Stomach (tissue), 4 donors: ENCODE data around the gene RASA3.

Experiments
- POLR2A ChIP-seq, 4 donors: fragments of 450-650 bp; IDR thresholded peaks; one replicate each; pipeline ENCODE4 v1.6.1; 2016; ENCODE audit warnings: antibody characterized with exemption in 4 of 4, control low read depth in 2 of 4, mild to moderate bottlenecking in 1 of 4, moderate library complexity in 1 of 4
- TF ChIP-seq, protein P1 (sequence below), 7 experiments: fragments of 450-650 bp in 4 of 7; fragments of 200-600 bp in 3 of 7; sonication (generic) in 3 of 7; IDR thresholded peaks; one replicate each; pipeline ENCODE4 v1.5.1; 2016 to 2019; ENCODE audit warnings: antibody characterized with exemption in 7 of 7, control low read depth in 2 of 7, mild to moderate bottlenecking in 1 of 7

DNA sequence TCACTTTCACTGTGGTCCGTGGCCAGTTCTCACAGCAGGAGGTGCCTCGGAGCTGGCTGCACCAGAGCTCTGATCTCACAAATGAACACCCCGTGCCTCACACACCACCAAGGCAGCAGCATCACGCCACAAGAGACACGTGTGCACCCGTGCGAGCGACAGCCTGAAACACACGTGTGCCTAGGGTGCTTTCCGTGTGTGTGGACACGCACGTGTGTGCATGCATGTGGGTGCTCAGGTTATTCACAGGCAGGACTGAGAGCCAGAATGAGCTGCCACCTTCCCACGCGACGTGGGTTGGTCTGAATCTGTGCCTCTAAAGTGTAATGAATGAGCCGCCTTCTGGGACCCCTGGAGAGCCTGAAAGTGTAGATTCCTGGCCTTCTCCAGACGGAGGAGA, 90.9 kb downstream of the RASA3 start:
- no peak for TF ChIP-seq POLR2A (IDR thresholded peaks at IDR 0.05)
- TF ChIP-seq, protein P1, sequence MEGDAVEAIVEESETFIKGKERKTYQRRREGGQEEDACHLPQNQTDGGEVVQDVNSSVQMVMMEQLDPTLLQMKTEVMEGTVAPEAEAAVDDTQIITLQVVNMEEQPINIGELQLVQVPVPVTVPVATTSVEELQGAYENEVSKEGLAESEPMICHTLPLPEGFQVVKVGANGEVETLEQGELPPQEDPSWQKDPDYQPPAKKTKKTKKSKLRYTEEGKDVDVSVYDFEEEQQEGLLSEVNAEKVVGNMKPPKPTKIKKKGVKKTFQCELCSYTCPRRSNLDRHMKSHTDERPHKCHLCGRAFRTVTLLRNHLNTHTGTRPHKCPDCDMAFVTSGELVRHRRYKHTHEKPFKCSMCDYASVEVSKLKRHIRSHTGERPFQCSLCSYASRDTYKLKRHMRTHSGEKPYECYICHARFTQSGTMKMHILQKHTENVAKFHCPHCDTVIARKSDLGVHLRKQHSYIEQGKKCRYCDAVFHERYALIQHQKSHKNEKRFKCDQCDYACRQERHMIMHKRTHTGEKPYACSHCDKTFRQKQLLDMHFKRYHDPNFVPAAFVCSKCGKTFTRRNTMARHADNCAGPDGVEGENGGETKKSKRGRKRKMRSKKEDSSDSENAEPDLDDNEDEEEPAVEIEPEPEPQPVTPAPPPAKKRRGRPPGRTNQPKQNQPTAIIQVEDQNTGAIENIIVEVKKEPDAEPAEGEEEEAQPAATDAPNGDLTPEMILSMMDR (IDR thresholded peaks at IDR 0.05): no peak
